Activated CD4-positive, alpha-beta T cell treated with anti-CD3 and anti-CD28 coated beads, Interleukin-2, amount 50 U/mL, for 1 hour (primary cell): Measurements from ENCODE around the gene ACOX1.
"Not testable (repeated sequence)": the region's sequence is repeated elsewhere in the genome, so short reads cannot be mapped to it uniquely, and the experiment has no call there.

ENCODE experiments used
- DNase-seq: peaks from one replicate; pipeline ENCODE4 v3.0.0-alpha.2; 2020

ACOX1 gene

GRCh38 chr17:75979705-75980187 lies 780 bp upstream of the ACOX1 start:
- no peak for DNase-seq

- DNase-seq: no peak
Measured at GRCh38 chr17:75976175-75976848, 2.7 kb downstream of the ACOX1 start.

- no peak for DNase-seq
Measured at GRCh38 chr17:75975757-75976174, 3.2 kb downstream of the ACOX1 start.

- not testable (repeated sequence) for DNase-seq
Measured at GRCh38 chr17:75975187-75975586, 3.8 kb downstream of the ACOX1 start.

GRCh38 chr17:75970626-75971025 lies 8.3 kb downstream of the ACOX1 start:
- DNase-seq: no peak

GRCh38 chr17:75970011-75970523 lies 8.9 kb downstream of the ACOX1 start:
- DNase-seq: no peak

GRCh38 chr17:75969044-75969443 lies 9.9 kb downstream of the ACOX1 start:
- DNase-seq: not testable (repeated sequence)

GRCh38 chr17:75965468-75965867 lies 13.5 kb downstream of the ACOX1 start:
- DNase-seq: no peak

GRCh38 chr17:75959839-75960511 lies 19.0 kb downstream of the ACOX1 start:
- no peak for DNase-seq

GRCh38 chr17:75959051-75959838 lies 19.7 kb downstream of the ACOX1 start:
- DNase-seq: no peak

GRCh38 chr17:75950855-75951554 lies 28.0 kb downstream of the ACOX1 start:
- DNase-seq: no peak

- DNase-seq: no peak
Measured at GRCh38 chr17:75950421-75950820, 28.5 kb downstream of the ACOX1 start.

- no peak for DNase-seq
Measured at GRCh38 chr17:75945211-75945610, 33.8 kb downstream of the ACOX1 start.

- DNase-seq: no peak
Measured at GRCh38 chr17:75943491-75943890, 35.5 kb downstream of the ACOX1 start.

GRCh38 chr17:75942473-75942872 lies 36.5 kb downstream of the ACOX1 start:
- DNase-seq: no peak

- no peak for DNase-seq
Measured at GRCh38 chr17:75941442-75941819, 37.5 kb downstream of the ACOX1 start.

GRCh38 chr17:75940727-75941441 lies 38.1 kb downstream of the ACOX1 start, which contains the start of gene FBF1:
Gene FBF1, minus strand, starts transcription at chr17:75941042. Its CDS starts 2,893 bp downstream, at chr17:75938149.
- peak; percentile 85 for DNase-seq

- no peak for DNase-seq
Measured at GRCh38 chr17:75937652-75938051, 41.3 kb downstream of the ACOX1 start.

- no peak for DNase-seq
Measured at GRCh38 chr17:75933808-75934207, 45.2 kb downstream of the ACOX1 start.

GRCh38 chr17:75932852-75933251 lies 46.1 kb downstream of the ACOX1 start:
- DNase-seq: no peak

- DNase-seq: no peak
Measured at GRCh38 chr17:75931062-75931461, 47.9 kb downstream of the ACOX1 start.
